B cell (primary cell): ENCODE data around the gene RUNDC3A.

Experiments
- CTCF ChIP-seq: fragments of 200-600 bp; IDR thresholded peaks from one replicate; pipeline ENCODE4 v1.8.0; 2022; ENCODE audit warnings: antibody characterized with exemption, mild to moderate bottlenecking
- EZH2 ChIP-seq: IDR thresholded peaks from 2 replicates; pipeline ENCODE4 v1.6.1; 2012; ENCODE audit warnings: borderline replicate concordance, low read depth, mild to moderate bottlenecking, moderate library complexity, low read length; ENCODE audit not compliant: insufficient read depth, poor library complexity, severe bottlenecking

- TF ChIP-seq CTCF = no peak
- no peak for TF ChIP-seq EZH2
Observed at GRCh38 chr17:44333371-44333770, 25.0 kb downstream of the RUNDC3A start.
